Lower leg skin (tissue), 3 donors: ENCODE data around the gene ZNF584.

ENCODE experiments used
- CTCF ChIP-seq, 3 donors: fragments of 450-650 bp; IDR thresholded peaks; one replicate each; pipeline ENCODE4 v1.5.1; 2016; ENCODE audit warnings: antibody characterized with exemption in 3 of 3, mild to moderate bottlenecking in 3 of 3, moderate library complexity in 2 of 3
- POLR2A ChIP-seq, 2 donors: fragments of 450-650 bp; IDR thresholded peaks; one replicate each; pipeline ENCODE4 v1.6.1; 2016 to 2017; ENCODE audit warnings: antibody characterized with exemption in 2 of 2, mild to moderate bottlenecking in 1 of 2, moderate library complexity in 1 of 2

GRCh38 chr19:58395979-58396627 lies 12.3 kb upstream of the ZNF584 start:
- TF ChIP-seq POLR2A (IDR thresholded peaks at IDR 0.05) (no peak), CTCF (IDR thresholded peaks at IDR 0.05) (no peak)
